GM12865 (cell line): Measurements from ENCODE around the gene REPIN1.

Source experiments
- DNase-seq: peaks from one replicate; pipeline ENCODE4 v3.0.0; 2010; ENCODE audit warnings: low read depth
- H3K4me3 ChIP-seq: 2 replicates; pipeline ENCODE4 v1.5.1; 2011; ENCODE audit warnings: mild to moderate bottlenecking, low read depth, low read length, control low read depth
- CTCF ChIP-seq: IDR thresholded peaks from 2 replicates; pipeline ENCODE4 v1.5.1; 2011; ENCODE audit warnings: low read length, control low read depth, low read depth, inconsistent platforms; ENCODE audit not compliant: insufficient read depth; ENCODE audit errors: missing control alignments

Gene REPIN1

DNA sequence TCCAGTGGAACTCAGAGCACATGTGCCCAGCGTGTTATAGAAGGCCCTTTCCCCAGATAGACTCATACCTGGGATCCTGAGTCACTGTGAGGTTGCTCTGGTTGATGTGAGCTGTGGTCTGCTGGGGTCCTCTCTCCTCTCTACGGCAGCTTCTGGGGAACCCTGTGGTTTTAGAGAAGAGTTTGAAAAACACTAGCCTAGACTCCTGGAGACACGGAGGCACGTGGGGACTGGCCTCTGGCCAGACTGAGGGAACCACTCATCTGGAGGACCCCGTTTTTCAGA, 20.9 kb downstream of the REPIN1 start:
- H3K4me3 ChIP-seq, result no peak overlapping the region
- TF ChIP-seq CTCF, result no peak
- no peak for DNase-seq

- no peak for TF ChIP-seq CTCF
- no peak overlapping the region for H3K4me3 ChIP-seq
- DNase-seq, result no peak
Observed at GRCh38 chr7:150390205-150390604, 21.6 kb downstream of the REPIN1 start.

DNA sequence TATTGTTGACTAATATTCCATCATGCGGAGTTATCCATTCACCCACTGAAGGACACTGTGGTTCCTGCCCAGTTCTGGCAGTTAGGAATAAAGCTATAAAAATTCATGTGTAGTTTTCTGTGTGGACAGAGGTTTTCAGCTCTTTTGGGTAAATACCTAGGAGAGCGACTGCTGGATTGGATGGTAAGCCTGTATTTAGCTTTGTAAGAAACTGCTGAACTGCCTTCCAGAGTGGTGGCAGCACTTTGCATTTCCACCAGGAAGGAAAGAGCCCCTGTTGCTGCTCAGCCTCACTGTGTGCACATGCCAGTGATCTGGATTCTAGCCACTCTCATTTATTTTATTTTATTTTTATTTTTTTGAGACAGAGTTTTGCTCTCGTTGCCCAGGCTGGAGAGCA, 24.7 kb downstream of the REPIN1 start:
- DNase-seq, result no peak
- TF ChIP-seq CTCF, result no peak
- H3K4me3 ChIP-seq, result no peak overlapping the region

DNA sequence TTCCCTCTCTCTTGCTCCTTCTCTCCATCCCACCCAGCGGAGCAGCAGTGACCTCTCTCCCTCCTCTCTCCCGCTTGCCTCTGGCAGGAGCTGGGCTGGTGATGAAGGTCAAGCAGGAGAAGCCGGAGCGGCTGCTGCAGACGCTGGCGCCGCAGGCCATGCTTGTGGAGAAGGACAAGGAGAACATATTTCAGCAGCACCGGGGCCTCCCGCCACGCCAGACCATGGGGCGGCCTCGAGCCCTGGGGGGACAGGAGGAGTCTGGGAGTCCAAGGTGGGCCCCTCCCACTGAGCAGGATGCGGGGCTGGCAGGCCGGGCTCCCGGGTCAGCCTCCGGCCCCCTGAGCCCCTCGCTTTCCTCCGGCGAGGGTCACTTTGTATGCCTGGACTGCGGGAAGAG, 27.8 kb downstream of the REPIN1 start:
- no peak for DNase-seq
- no peak for TF ChIP-seq CTCF

GRCh38 chr7:150396851-150397260, 28.2 kb downstream of the REPIN1 start:
- no peak for TF ChIP-seq CTCF
- no peak for DNase-seq
- H3K4me3 ChIP-seq, result no peak overlapping the region

More for the DNA sequence above, 27.8 kb downstream of the REPIN1 start:
- no peak overlapping the region for H3K4me3 ChIP-seq

DNA sequence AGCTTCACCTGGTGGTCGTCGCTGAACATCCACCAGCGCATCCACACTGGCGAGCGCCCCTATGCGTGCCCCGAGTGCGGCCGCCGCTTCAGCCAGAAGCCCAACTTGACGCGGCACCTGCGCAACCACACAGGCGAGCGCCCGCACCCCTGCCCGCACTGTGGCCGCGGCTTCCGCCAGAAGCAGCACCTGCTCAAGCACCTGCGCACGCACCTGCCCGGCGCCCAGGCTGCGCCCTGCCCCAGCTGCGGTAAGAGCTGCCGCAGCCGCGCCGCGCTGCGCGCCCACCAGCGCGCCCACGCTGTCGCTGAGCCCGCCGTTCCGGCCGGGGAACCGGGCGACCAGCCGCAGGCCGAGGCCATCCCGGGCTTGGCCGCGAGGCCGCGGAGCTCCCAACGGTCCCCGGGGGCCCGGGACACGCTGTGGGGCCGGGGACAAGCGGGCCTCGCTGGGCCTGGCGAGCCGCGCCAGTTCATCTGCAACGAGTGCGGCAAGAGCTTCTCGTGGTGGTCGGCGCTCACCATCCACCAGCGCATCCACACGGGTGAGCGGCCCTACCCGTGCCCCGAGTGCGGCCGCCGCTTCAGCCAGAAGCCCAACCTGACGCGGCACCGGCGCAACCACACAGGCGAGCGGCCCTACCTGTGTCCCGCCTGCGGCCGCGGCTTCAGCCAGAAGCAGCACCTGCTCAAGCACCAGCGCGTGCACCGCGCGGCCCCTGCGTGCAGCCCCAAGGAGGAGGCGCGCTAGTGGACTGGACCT, 28.9 kb downstream of the REPIN1 start:
- no peak for DNase-seq
- no peak for TF ChIP-seq CTCF

GRCh38 chr7:150398108-150398964, 29.7 kb downstream of the REPIN1 start:
- DNase-seq, result no peak
- H3K4me3 ChIP-seq, result no peak overlapping the region
- TF ChIP-seq CTCF, result no peak

More for the DNA sequence above, 28.9 kb downstream of the REPIN1 start:
- H3K4me3 ChIP-seq, result no peak overlapping the region
